NCI-H1436 treated with DMSO at 0.1 percent for 48 hours (cell line): Measurements from ENCODE around the gene TANC1.
"Not testable (repeated sequence)": the region's sequence is repeated elsewhere in the genome, so short reads cannot be mapped to it uniquely, and the experiment has no call there.

Source experiments
- DNase-seq: peaks from one replicate; lab custom pipeline; 2025; lab: John Stamatoyannopoulos, UW

Gene TANC1

GRCh38 chr2:159140070-159140769, 171.8 kb downstream of the TANC1 start:
- DNase-seq = no peak

GRCh38 chr2:159140821-159141220, 172.4 kb downstream of the TANC1 start:
- not testable (repeated sequence) for DNase-seq

GRCh38 chr2:159144776-159145614, 176.6 kb downstream of the TANC1 start:
- DNase-seq = no peak

GRCh38 chr2:159145745-159146354, 177.4 kb downstream of the TANC1 start:
- DNase-seq = no peak

GRCh38 chr2:159146996-159147666, 178.7 kb downstream of the TANC1 start:
- no peak for DNase-seq

- DNase-seq = no peak
Measured at GRCh38 chr2:159147690-159148089, 179.2 kb downstream of the TANC1 start.

GRCh38 chr2:159148901-159149300, 180.5 kb downstream of the TANC1 start:
- DNase-seq = no peak

- no peak for DNase-seq
Measured at GRCh38 chr2:159149747-159150146, 181.3 kb downstream of the TANC1 start.

GRCh38 chr2:159150280-159150746, 181.9 kb downstream of the TANC1 start:
- DNase-seq = no peak

- no peak for DNase-seq
Measured at GRCh38 chr2:159151198-159152127, 183.0 kb downstream of the TANC1 start.

- DNase-seq = no peak
Measured at GRCh38 chr2:159152128-159152778, 183.8 kb downstream of the TANC1 start.

- no peak for DNase-seq
Measured at GRCh38 chr2:159153063-159153462, 184.6 kb downstream of the TANC1 start.

- no peak for DNase-seq
Measured at GRCh38 chr2:159153463-159153862, 185.0 kb downstream of the TANC1 start.

GRCh38 chr2:159153951-159154350, 185.5 kb downstream of the TANC1 start:
- DNase-seq = no peak

- DNase-seq = no peak
Measured at GRCh38 chr2:159154366-159154765, 185.9 kb downstream of the TANC1 start.

- DNase-seq = no peak
Measured at GRCh38 chr2:159155320-159155719, 186.9 kb downstream of the TANC1 start.

- DNase-seq = no peak
Measured at GRCh38 chr2:159155791-159156190, 187.4 kb downstream of the TANC1 start.

- DNase-seq = no peak
Measured at GRCh38 chr2:159156834-159157233, 188.4 kb downstream of the TANC1 start.

- DNase-seq = no peak
Measured at GRCh38 chr2:159157361-159158209, 189.1 kb downstream of the TANC1 start.

- DNase-seq = no peak
Measured at GRCh38 chr2:159160412-159160811, 192.0 kb downstream of the TANC1 start.
